Measurements from ENCODE around the gene ERI3. TPM values are rescaled to one million over a fixed set of nuclear protein-coding genes. Genes with fewer than 3 reads are reported as not detected.

Gene ERI3
- total RNA-seq, 1 donor: 47.9 TPM

- DNase-seq (ENCODE audit: low read depth): no peak
- H3K4me3 ChIP-seq (ENCODE audit: low read depth, low read length): no peak overlapping the region
- no peak for TF ChIP-seq CTCF (IDR thresholded peaks at IDR 0.05; ENCODE audit: insufficient read depth, low read depth, low read length)
Observed at GRCh38 chr1:44338136-44338535, 16.9 kb downstream of the ERI3 start.

GRCh38 chr1:44336668-44337067 lies 18.4 kb downstream of the ERI3 start:
- no peak overlapping the region for H3K4me3 ChIP-seq (ENCODE audit: low read depth, low read length)
- TF ChIP-seq CTCF (IDR thresholded peaks at IDR 0.05; ENCODE audit: insufficient read depth, low read depth, low read length): no peak
- DNase-seq (ENCODE audit: low read depth): no peak

- H3K4me3 ChIP-seq (ENCODE audit: low read depth, low read length): no peak overlapping the region
- DNase-seq (ENCODE audit: low read depth): no peak
- no peak for TF ChIP-seq CTCF (IDR thresholded peaks at IDR 0.05; ENCODE audit: insufficient read depth, low read depth, low read length)
Observed at GRCh38 chr1:44334968-44335367, 20.1 kb downstream of the ERI3 start.

GRCh38 chr1:44333376-44333775 lies 21.7 kb downstream of the ERI3 start:
- TF ChIP-seq CTCF (IDR thresholded peaks at IDR 0.05; ENCODE audit: insufficient read depth, low read depth, low read length): no peak

GRCh38 chr1:44332505-44332904 lies 22.6 kb downstream of the ERI3 start:
- no peak overlapping the region for H3K4me3 ChIP-seq (ENCODE audit: low read depth, low read length)
- TF ChIP-seq CTCF (IDR thresholded peaks at IDR 0.05; ENCODE audit: insufficient read depth, low read depth, low read length): no peak
- no peak for DNase-seq (ENCODE audit: low read depth)

More at GRCh38 chr1:44333376-44333775, 21.7 kb downstream of the ERI3 start:
- no peak overlapping the region for H3K4me3 ChIP-seq (ENCODE audit: low read depth, low read length)
- DNase-seq (ENCODE audit: low read depth): no peak

- TF ChIP-seq CTCF (IDR thresholded peaks at IDR 0.05; ENCODE audit: insufficient read depth, low read depth, low read length): no peak
- no peak overlapping the region for H3K4me3 ChIP-seq (ENCODE audit: low read depth, low read length)
- no peak for DNase-seq (ENCODE audit: low read depth)
Observed at GRCh38 chr1:44330935-44331334, 24.1 kb downstream of the ERI3 start.

- no peak for TF ChIP-seq CTCF (IDR thresholded peaks at IDR 0.05; ENCODE audit: insufficient read depth, low read depth, low read length)
- peak; percentile 10 for DNase-seq (ENCODE audit: low read depth)
- no peak overlapping the region for H3K4me3 ChIP-seq (ENCODE audit: low read depth, low read length)
Observed at GRCh38 chr1:44328671-44329416, 26.2 kb downstream of the ERI3 start.
